IPS-18a (cell line): ENCODE measurements around the gene CACNA1H.
"Not testable (repeated sequence)": the region's sequence is repeated elsewhere in the genome, so short reads cannot be mapped to it uniquely, and the experiment has no call there.

Experiments used
- H3K27ac ChIP-seq: one replicate; pipeline ENCODE4 v1.5.1; 2013; ENCODE audit warnings: low read length
- H3K27me3 ChIP-seq: one replicate; pipeline ENCODE4 v1.6.1; 2013; ENCODE audit warnings: mild to moderate bottlenecking, low read length; ENCODE audit not compliant: control insufficient read depth, insufficient read depth
- H3K36me3 ChIP-seq: one replicate; pipeline ENCODE4 v1.6.1; 2013; ENCODE audit warnings: low read depth, low read length; ENCODE audit not compliant: control insufficient read depth
- H3K4me1 ChIP-seq: one replicate; pipeline ENCODE4 v1.6.1; 2013; ENCODE audit warnings: low read depth, low read length; ENCODE audit not compliant: control insufficient read depth
- H3K4me3 ChIP-seq: one replicate; pipeline ENCODE4 v1.5.1; 2013; ENCODE audit warnings: low read length
- H3K9ac ChIP-seq: one replicate; pipeline ENCODE4 v1.6.1; 2013; ENCODE audit warnings: mild to moderate bottlenecking, low read length, moderate library complexity
- H3K9me3 ChIP-seq: one replicate; pipeline ENCODE4 v1.6.1; 2013; ENCODE audit warnings: low read depth, low read length; ENCODE audit not compliant: control insufficient read depth

CACNA1H gene

DNA sequence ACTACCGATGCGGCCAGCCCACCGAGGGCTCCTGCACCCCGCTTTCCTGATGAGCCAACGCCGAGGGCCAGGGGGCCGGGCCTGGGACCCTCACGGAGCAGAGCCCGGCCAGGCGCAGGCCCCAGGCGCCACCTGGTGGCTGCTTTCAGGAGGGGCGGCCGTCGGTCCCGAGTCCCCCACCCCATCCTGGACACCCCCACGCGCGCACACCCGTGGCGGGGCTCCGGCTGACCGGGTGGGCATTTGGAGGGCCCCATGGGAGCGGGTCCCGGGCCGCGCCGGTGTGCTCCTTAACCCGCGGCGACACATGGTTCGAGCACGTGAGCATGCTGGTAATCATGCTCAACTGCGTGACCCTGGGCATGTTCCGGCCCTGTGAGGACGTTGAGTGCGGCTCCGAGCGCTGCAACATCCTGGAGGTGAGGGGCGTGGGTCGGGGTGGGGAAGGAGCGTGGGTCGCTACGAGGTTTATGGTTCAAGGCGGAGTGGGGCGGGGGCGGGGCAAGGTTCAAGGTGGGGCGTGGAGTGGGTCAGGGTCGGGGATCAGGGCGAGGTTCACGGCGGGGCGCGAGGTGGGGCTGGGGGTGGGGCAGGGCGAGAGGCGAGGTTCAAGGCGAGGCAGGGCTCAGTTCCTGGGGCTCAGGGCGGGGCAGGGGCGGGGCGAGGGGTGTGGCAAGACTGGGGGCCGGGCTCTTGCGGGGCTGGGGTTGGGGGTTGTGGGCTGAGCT, 41.9 kb downstream of the CACNA1H start:
- Histone ChIP-seq H3K4me3 (no peak overlapping the region), H3K9me3 (no peaks in the 10 kb centered on the region), H3K9ac (no peak overlapping the region), H3K36me3 (no peaks in the 10 kb centered on the region), H3K27ac (no peak overlapping the region), H3K4me1 (no peaks in the 10 kb centered on the region), H3K27me3 (no peaks in the 10 kb centered on the region)

DNA sequence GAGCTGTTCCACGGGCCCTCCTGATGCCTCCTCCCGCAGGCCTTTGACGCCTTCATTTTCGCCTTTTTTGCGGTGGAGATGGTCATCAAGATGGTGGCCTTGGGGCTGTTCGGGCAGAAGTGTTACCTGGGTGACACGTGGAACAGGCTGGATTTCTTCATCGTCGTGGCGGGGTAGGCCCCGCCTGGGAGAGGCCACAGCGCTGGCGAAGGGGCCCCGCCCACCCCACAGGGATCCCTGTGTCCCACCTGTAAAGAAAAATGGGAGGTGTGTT, 42.4 kb downstream of the CACNA1H start:
- no peaks in the 10 kb centered on the region for H3K9me3 ChIP-seq
- H3K36me3 ChIP-seq, result no peaks in the 10 kb centered on the region
- H3K9ac ChIP-seq, result no peak overlapping the region
- H3K27me3 ChIP-seq, result no peaks in the 10 kb centered on the region
- H3K4me3 ChIP-seq, result no peak overlapping the region
- H3K27ac ChIP-seq, result no peak overlapping the region
- H3K4me1 ChIP-seq, result no peaks in the 10 kb centered on the region

DNA sequence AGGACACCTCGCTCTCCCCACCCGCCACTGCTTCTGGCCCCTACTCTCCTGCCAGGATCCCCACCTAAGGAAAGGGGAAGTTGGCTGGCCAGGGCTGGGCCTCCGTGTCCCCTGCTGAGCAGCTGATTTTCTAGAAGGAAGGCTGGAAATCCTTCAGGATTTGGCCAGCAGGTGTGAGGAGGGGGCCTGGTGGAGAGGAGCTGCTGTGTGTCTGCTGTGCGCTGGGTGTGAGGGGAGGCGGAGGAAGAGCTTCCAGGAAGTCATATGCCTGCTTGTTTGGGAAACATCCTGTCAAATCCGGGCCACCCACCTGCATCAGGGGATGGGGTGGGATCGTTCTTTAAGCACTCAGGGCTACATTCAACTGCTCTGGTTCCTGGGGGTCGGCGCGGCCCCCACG, 43.6 kb downstream of the CACNA1H start:
- Histone ChIP-seq H3K4me1 (no peaks in the 10 kb centered on the region), H3K27ac (no peak overlapping the region), H3K9me3 (no peaks in the 10 kb centered on the region), H3K27me3 (no peaks in the 10 kb centered on the region), H3K9ac (no peak overlapping the region), H3K4me3 (no peak overlapping the region), H3K36me3 (no peaks in the 10 kb centered on the region)

DNA sequence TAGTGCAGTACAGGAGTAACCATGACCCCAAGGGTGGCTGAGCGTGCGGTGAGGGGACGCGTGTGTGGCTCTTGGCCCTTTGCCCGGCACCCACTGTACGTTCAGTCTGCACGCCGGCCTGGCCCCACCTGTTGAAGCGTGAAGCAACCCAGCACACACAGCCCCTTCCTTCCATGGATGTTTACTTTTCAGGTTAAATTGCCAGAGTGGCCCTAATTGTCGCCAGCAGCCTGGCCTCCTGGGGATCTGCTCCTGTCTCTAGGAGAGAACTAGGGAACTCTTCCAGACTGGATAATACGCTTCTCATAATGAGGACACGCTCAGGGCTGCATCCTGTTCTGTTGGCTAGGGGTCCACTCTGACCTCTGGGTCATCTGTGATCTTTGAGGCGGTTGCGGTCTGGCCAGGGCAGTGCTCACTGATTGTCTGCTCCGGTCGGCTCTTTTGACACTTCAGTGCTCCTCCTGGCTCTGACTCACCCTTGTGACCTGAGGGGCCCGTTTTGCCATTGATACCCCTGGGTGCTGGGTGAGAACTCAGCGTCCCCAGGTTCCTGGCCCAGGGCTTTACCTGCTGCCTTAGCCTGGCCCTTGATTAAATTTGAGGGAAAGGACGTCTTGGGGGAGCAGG, 44.4 kb downstream of the CACNA1H start:
- Histone ChIP-seq H3K4me3 (no peak overlapping the region), H3K36me3 (peaks cover 1% of the 10 kb centered on the region), H3K27me3 (no peaks in the 10 kb centered on the region), H3K9ac (no peak overlapping the region), H3K9me3 (no peaks in the 10 kb centered on the region), H3K4me1 (no peaks in the 10 kb centered on the region), H3K27ac (no peak overlapping the region)

DNA sequence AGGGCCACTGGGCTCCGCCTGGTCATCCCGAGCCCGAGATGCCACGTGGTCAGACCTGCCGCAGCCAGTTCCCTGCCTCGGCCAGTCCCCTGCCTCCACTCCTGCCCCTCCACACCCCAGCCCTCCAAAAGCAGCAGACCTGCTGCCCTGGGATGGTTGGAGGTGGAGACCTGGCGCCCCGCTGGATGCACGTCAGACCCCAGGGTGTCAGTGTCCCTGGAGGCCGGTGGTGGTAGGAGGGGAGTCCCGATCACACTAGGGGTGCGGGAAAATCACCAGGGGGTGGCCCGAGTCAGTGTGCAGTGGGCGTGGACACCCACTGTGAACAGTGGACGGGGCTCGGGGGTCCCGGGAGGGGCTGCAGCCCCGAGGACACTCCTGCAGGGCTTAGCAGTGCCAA, 45.3 kb downstream of the CACNA1H start:
- Histone ChIP-seq H3K27ac (no peak overlapping the region), H3K4me1 (no peaks in the 10 kb centered on the region), H3K9ac (no peak overlapping the region), H3K9me3 (no peaks in the 10 kb centered on the region), H3K27me3 (no peaks in the 10 kb centered on the region), H3K36me3 (peaks cover 3% of the 10 kb centered on the region), H3K4me3 (no peak overlapping the region)

DNA sequence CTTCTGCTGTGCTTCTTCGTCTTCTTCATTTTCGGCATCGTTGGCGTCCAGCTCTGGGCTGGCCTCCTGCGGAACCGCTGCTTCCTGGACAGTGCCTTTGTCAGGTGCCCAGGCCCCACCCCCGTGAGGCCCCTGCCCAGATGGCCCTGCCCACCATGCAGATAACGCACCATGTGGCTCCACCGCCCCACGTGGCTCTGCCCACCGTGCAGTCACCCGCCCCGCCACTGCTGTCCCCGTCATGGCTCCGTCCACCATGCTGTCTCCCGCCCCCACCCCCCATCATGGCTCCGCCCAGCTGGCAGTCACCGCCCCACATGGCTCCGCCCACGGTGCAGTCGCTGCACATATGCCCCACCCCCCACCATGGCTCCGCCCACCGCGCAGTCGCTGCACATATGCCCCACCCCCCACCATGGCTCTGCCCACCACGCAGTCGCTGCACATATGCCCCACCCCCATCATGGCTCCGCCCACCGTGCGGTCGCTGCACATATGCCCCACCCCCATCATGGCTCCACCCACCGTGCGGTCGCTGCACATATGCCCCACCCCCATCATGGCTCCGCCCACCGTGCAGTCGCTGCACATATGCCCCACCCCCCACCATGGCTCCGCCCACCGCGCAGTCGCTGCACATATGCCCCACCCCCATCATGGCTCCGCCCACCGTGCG, 45.9 kb downstream of the CACNA1H start:
- not testable (repeated sequence) for H3K27me3 ChIP-seq, H3K36me3 ChIP-seq, H3K4me3 ChIP-seq, H3K9me3 ChIP-seq, H3K4me1 ChIP-seq, H3K27ac ChIP-seq, H3K9ac ChIP-seq

DNA sequence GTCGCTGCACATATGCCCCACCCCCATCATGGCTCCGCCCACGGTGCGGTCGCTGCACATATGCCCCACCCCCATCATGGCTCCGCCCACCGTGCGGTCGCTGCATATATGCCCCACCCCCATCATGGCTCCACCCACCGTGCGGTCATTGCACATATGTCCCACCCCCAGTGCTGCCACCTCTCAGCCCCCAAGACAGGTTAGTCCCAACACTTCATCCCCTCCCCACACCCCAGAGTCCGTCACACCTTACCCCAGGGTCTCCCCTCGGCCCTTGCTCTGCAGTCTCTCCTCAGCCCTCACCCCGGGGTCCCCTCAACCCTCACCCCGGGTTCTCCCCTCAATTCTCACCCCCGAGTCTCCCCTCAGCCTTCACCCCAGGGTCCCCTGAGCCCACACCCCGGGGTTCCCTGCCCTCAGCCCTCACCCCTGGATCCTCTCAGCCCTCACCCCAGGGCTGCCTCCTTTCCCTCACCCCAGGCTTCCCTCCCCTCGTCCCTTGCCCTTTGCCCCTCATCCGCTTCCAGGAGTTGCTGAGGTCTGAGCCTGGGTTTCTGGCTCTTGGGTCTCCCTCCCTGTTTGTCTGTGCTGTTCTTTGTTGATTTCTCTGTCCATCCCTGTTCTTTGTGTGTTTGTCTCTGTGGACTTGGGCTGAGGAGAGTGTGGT, 46.6 kb downstream of the CACNA1H start:
- Histone ChIP-seq H3K9ac (no peak overlapping the region), H3K27me3 (no peaks in the 10 kb centered on the region), H3K4me1 (no peaks in the 10 kb centered on the region), H3K36me3 (peaks cover 3% of the 10 kb centered on the region), H3K27ac (no peak overlapping the region), H3K4me3 (no peak overlapping the region), H3K9me3 (no peaks in the 10 kb centered on the region)

DNA sequence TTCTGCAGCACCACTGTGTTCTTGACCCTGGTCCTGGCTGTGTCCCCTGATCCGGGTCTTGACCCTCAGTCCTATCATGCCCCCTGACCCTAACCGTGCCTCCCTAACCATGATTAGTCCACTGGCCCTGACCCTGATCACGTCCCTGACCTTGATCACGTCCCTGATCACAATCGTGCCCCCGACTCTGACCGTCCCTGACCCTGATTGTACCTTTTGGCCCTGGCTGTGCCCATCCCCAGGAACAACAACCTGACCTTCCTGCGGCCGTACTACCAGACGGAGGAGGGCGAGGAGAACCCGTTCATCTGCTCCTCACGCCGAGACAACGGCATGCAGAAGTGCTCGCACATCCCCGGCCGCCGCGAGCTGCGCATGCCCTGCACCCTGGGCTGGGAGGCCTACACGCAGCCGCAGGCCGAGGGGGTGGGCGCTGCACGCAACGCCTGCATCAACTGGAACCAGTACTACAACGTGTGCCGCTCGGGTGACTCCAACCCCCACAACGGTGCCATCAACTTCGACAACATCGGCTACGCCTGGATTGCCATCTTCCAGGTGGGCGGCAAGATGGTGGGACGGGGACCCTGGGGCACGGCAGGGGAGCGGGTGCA, 47.2 kb downstream of the CACNA1H start:
- Histone ChIP-seq H3K27me3 (no peaks in the 10 kb centered on the region), H3K36me3 (peaks cover 3% of the 10 kb centered on the region), H3K9me3 (no peaks in the 10 kb centered on the region), H3K9ac (no peak overlapping the region), H3K4me1 (no peaks in the 10 kb centered on the region), H3K4me3 (no peak overlapping the region), H3K27ac (no peak overlapping the region)

DNA sequence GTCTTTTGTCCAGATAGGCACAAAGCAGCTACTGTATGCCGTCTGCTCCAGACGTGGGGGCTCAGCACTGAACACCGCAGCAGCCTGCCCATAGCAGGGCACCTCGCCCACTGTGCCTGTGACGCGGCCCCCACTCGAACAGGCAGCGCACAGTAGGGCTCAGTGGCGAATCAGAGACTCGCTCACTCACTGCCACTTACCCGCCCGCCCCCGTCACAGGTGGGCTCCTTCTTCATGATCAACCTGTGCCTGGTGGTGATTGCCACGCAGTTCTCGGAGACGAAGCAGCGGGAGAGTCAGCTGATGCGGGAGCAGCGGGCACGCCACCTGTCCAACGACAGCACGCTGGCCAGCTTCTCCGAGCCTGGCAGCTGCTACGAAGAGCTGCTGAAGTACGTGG, 48.5 kb downstream of the CACNA1H start:
- Histone ChIP-seq H3K9me3 (no peaks in the 10 kb centered on the region), H3K27ac (no peak overlapping the region), H3K27me3 (no peaks in the 10 kb centered on the region), H3K9ac (no peak overlapping the region), H3K36me3 (peaks cover 3% of the 10 kb centered on the region), H3K4me1 (no peaks in the 10 kb centered on the region), H3K4me3 (no peak overlapping the region)

DNA sequence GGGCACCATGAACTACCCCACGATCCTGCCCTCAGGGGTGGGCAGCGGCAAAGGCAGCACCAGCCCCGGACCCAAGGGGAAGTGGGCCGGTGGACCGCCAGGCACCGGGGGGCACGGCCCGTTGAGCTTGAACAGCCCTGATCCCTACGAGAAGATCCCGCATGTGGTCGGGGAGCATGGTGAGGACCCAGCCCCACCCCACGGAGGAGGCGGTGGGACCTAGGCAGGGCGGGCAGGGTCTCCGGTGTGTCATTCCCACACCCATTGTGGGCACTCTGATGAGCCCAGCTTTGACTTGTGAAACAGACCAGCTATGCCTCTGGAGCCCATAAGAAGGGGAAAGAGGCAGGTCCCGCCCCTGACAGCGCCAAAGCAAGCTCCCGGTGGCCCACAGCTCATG, 49.4 kb downstream of the CACNA1H start:
- no peaks in the 10 kb centered on the region for H3K9me3 ChIP-seq
- H3K36me3 ChIP-seq, result peaks cover 3% of the 10 kb centered on the region
- no peak overlapping the region for H3K4me3 ChIP-seq
- no peak overlapping the region for H3K9ac ChIP-seq
- H3K4me1 ChIP-seq, result no peaks in the 10 kb centered on the region
- no peaks in the 10 kb centered on the region for H3K27me3 ChIP-seq
- H3K27ac ChIP-seq, result no peak overlapping the region

DNA sequence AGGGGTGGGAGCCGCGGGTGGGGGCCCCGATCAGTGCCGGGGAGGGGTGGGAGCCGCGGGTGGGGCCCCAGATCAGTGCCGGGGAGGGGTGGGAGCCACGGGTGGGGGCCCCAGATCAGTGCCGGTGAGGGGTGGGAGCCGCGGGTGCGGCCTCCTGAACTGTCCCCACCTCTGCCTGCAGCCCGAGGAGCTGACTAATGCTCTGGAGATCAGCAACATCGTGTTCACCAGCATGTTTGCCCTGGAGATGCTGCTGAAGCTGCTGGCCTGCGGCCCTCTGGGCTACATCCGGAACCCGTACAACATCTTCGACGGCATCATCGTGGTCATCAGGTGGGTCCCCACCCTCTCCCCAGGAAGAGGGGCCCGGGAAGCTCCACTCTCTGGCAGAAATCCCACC, 52.0 kb downstream of the CACNA1H start:
- Histone ChIP-seq H3K9ac (no peak overlapping the region), H3K9me3 (no peaks in the 10 kb centered on the region), H3K4me1 (no peaks in the 10 kb centered on the region), H3K27ac (no peak overlapping the region), H3K4me3 (no peak overlapping the region), H3K27me3 (no peaks in the 10 kb centered on the region), H3K36me3 (peaks cover 6% of the 10 kb centered on the region)
